Skeletal muscle tissue (tissue), 4 donors: Measurements from ENCODE around the gene RAB32. TPM values are rescaled to one million over a fixed set of nuclear protein-coding genes. Genes with fewer than 3 reads are reported as not detected.

ENCODE experiments used
- H3K27ac ChIP-seq: one replicate; pipeline ENCODE4 v1.7.0; 2013; ENCODE audit warnings: mild to moderate bottlenecking, low read depth, low read length, inconsistent platforms
- H3K27me3 ChIP-seq, 3 donors: one replicate each; pipeline ENCODE4 v1.7.0; 2013; ENCODE audit warnings: low read length in 3 of 3; ENCODE audit not compliant: control insufficient read depth in 3 of 3, insufficient read depth in 3 of 3
- H3K36me3 ChIP-seq, 3 donors: one replicate each; pipeline ENCODE4 v1.7.0; 2013; ENCODE audit warnings: low read length in 3 of 3; ENCODE audit not compliant: control insufficient read depth in 3 of 3, insufficient read depth in 3 of 3
- H3K4me1 ChIP-seq, 3 donors: one replicate each; pipeline ENCODE4 v1.7.0; 2013; ENCODE audit warnings: low read length in 3 of 3, mild to moderate bottlenecking in 3 of 3; ENCODE audit not compliant: control insufficient read depth in 3 of 3, insufficient read depth in 3 of 3
- H3K4me3 ChIP-seq, 3 donors: one replicate each; pipeline ENCODE4 v1.7.0; 2013; ENCODE audit warnings: low read length in 3 of 3
- H3K9ac ChIP-seq, 3 donors: one replicate each; pipeline ENCODE4 v1.7.0; 2013; ENCODE audit warnings: low read length in 3 of 3, mild to moderate bottlenecking in 3 of 3, moderate library complexity in 2 of 3, low read depth in 1 of 3
- H3K9me3 ChIP-seq, 3 donors: one replicate each; pipeline ENCODE4 v1.7.0; 2013; ENCODE audit warnings: low read length in 3 of 3; ENCODE audit not compliant: control insufficient read depth in 3 of 3
- total RNA-seq: library from RNA; depleted of rRNA; stranded (reverse); fragments of >200 nt; gene quantifications from one replicate; pipeline ENCODE4 v1.2.3, GENCODE V29; 2014
- donor health status: Osteomylitis.

Gene RAB32
- total RNA-seq, 1 donor from 2014 or later: 35.5 TPM

DNA sequence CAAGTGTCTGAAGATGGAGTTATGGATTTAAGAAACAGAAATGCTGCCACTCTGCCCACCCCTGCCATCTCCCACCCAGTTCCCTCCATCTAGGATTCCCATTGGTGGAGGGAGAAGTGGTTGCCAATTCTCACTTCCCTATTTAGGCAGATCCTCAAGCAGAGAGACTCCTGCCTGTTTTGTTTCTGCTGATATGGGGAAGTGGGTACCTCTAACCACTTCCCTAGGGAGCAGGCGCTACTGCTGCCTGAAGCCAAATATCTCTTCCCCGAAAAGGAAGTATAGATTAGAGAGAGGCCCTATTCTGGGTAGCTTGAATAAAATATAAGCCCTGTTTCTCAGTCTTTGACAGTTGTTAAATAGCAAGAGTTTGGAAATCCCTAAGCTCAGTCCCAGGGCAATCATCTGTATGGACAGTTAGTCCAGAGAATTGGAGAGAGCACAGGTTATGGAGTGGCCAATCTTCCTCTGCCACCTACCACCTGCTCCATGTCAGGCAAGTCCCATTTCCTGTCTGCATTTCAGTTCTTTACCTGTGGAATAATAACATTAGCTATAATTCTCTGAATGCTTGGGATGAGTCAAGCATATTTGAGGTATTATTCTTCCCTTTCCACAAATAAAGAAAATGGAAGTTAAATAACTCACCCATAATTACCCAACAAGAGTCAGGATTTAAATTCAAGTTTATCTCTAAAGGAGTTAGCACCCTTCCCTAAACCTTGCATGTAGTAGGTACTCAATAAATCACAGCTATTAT, 52.5 kb downstream of the RAB32 start:
- no peak overlapping the region for H3K27ac ChIP-seq

DNA sequence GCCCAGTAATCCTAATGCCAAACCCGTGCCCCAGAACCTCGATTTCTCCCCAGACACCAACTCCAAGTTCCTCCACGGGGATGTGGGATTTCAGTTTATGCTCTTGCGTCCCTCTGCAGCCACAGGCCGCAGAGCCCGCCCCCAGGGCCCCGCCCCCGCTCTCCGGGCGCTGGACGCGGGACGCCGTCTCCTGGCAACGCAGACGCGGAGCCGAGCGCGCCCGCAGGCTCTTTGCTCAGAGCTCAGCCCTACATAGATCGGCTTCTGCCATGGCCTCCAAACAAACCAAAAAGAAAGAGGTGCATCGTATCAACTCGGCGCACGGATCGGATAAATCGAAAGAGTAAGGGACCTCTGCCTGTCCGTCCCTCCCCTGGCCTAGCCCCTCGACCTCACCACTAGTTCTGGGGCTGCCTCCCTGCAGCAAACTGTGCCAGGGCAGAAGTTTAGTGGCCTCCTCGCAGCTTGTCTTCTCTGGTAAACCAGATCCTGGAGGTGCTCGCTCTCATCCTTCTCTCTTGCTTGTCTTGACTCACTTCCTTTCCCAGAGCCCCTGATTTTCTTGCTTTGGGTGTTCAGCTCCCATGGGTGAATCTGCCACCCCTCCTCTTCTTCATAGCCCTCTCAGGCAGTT, 55.3 kb downstream of the RAB32 start, which contains the start of gene ADGB:
ADGB (plus strand) TSS at position 201 of the 634 bp plus-strand sequence; CDS start at position 270, 69 bp downstream.
- Histone ChIP-seq H3K36me3 (no peaks in the 10 kb centered on the region), H3K4me3 (peak within 1 kb of the TSS; percentile 69 to 74 (median 70)), H3K4me1 (peaks cover 0 to 8% (median 2%) of the 10 kb centered on the region in 3 donors), H3K27ac (no peak within 1 kb of the TSS), H3K9me3 (no peaks in the 10 kb centered on the region), H3K27me3 (peaks cover 0 to 3% (median 0%) of the 10 kb centered on the region in 3 donors), H3K9ac (peak within 1 kb of the TSS; percentile 35 to 53 (median 49))

More for the DNA sequence above, 52.5 kb downstream of the RAB32 start:
- Histone ChIP-seq H3K27me3 (no peaks in the 10 kb centered on the region), H3K4me1 (peaks cover 0 to 8% (median 2%) of the 10 kb centered on the region in 3 donors), H3K9me3 (no peaks in the 10 kb centered on the region), H3K4me3 (no peak overlapping the region), H3K9ac (no peak overlapping the region), H3K36me3 (no peaks in the 10 kb centered on the region)

DNA sequence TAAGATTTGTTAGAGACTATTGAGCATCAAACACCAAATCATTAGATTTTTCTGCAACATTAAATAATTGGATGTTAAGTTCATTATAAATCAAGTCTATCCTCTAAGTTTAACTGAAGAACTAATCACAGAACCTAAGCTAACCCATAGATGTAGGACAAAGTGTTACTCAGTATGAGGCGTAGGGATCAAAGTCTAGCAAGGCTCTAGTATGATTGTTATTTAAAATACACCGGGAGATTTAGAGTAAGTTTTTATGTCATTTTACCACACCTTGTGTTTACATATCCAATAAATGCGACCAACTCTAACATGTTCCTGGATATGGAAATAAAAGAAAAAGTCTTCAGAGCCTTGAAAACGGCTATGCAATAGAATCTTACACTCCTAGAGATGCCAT, 57.7 kb downstream of the RAB32 start:
- H3K27me3 ChIP-seq: peaks cover 0 to 3% (median 0%) of the 10 kb centered on the region in 3 donors
- peaks cover 0 to 8% (median 2%) of the 10 kb centered on the region in 3 donors for H3K4me1 ChIP-seq
- no peaks in the 10 kb centered on the region for H3K9me3 ChIP-seq
- H3K27ac ChIP-seq: no peak overlapping the region
- no peak overlapping the region for H3K9ac ChIP-seq
- no peaks in the 10 kb centered on the region for H3K36me3 ChIP-seq
- H3K4me3 ChIP-seq: no peak overlapping the region

DNA sequence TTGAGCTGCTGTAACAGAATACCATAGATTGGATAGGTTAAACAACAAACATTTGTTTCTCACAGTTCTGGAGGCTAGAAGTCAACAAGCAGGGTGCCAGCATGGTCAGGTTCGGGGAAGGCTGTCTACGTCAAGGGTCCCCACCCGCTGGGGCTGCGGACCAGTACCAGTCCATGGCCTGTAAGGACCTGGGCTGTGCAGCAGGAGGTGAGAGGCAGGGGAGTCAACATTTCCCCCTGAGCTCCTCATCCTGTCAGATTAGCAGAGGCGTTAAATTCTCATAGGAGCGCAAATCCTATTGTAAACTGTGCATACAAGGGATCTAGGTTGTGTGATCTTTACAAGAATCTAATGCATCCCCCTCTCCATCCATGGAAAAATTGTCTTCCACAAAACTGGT, 58.9 kb downstream of the RAB32 start:
- Histone ChIP-seq H3K27me3 (peaks cover 0 to 3% (median 0%) of the 10 kb centered on the region in 3 donors), H3K9ac (no peak overlapping the region), H3K36me3 (no peaks in the 10 kb centered on the region), H3K9me3 (no peaks in the 10 kb centered on the region), H3K27ac (no peak overlapping the region), H3K4me3 (no peak overlapping the region), H3K4me1 (peaks cover 0 to 8% (median 2%) of the 10 kb centered on the region in 3 donors)

Other genes starting within 250 kb of the RAB32 start
- not detected for gene ADGB, start 55.1 kb downstream of the RAB32 start, total RNA-seq